Testis (tissue), 2 donors: ENCODE results near the gene CDRT4.

ENCODE experiments used
- POLR2A ChIP-seq: fragments of 450-650 bp; IDR thresholded peaks from one replicate; pipeline ENCODE4 v1.6.1; 2017; ENCODE audit warnings: antibody characterized with exemption, mild to moderate bottlenecking, moderate library complexity
- TF ChIP-seq, protein P1 (sequence below), 3 experiments: fragments of 450-650 bp in 2 of 3; fragments of 200-600 bp in 1 of 3; sonication (generic) in 1 of 3; IDR thresholded peaks; one replicate each; pipeline ENCODE4 v1.5.1; 2016 to 2019; ENCODE audit warnings: antibody characterized with exemption in 3 of 3, mild to moderate bottlenecking in 2 of 3, moderate library complexity in 1 of 3

DNA sequence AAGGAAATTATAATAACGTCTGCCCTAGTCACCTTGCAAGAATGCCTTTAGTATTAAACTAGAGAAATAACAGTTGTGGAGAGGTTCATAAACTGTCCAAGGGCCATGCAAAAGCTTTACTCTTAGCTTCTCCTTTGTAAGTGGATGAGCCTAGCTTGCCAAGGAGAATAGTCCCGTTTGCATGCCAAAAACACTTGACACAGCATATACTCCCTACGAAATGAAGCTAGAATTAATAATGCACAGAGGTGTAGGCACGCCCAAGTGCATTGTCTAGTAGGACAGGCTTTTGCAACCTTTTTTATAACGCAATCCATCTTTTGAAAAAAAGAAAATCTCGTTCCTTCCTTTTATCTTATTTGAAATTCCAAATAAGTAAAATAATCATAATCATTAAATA lies 12.8 kb upstream of the CDRT4 start:
- TF ChIP-seq, protein P1, sequence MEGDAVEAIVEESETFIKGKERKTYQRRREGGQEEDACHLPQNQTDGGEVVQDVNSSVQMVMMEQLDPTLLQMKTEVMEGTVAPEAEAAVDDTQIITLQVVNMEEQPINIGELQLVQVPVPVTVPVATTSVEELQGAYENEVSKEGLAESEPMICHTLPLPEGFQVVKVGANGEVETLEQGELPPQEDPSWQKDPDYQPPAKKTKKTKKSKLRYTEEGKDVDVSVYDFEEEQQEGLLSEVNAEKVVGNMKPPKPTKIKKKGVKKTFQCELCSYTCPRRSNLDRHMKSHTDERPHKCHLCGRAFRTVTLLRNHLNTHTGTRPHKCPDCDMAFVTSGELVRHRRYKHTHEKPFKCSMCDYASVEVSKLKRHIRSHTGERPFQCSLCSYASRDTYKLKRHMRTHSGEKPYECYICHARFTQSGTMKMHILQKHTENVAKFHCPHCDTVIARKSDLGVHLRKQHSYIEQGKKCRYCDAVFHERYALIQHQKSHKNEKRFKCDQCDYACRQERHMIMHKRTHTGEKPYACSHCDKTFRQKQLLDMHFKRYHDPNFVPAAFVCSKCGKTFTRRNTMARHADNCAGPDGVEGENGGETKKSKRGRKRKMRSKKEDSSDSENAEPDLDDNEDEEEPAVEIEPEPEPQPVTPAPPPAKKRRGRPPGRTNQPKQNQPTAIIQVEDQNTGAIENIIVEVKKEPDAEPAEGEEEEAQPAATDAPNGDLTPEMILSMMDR (IDR thresholded peaks at IDR 0.05): no peak
- no peak for TF ChIP-seq POLR2A
